ENCODE measurements around the gene ZNF514. TPM values are rescaled to one million over a fixed set of nuclear protein-coding genes. Genes with fewer than 3 reads are reported as not detected.

The ZNF514 gene
- total RNA-seq, 4 donors from 2014 or later = 4.9 to 23.8 (median 6.9) TPM

- Histone ChIP-seq H3K27me3 (no peaks in the 10 kb centered on the region), H3K36me3 (peaks cover 16 to 69% (median 37%) of the 10 kb centered on the region in 3 donors), H3K27ac (no peak overlapping the region), H3K4me3 (no peak overlapping the region), H3K9me3 (peaks cover 0 to 18% (median 9%) of the 10 kb centered on the region in 3 donors), H3K4me1 (no peaks in the 10 kb centered on the region)
- TF ChIP-seq POLR2A (IDR thresholded peaks at IDR 0.05) (no peak), CTCF (IDR thresholded peaks at IDR 0.05) (no peak)
- 94 to 96% methylated on average over 18 of the region's 18 CpGs for WGBS, 2 donors
- no peak for DNase-seq
- intact Hi-C loops (cut with DNase I) = no loop called here
Observed at GRCh38 chr2:95181774-95182173, 22.1 kb upstream of the ZNF514 start.

GRCh38 chr2:95179451-95179850 is 19.8 kb upstream of the ZNF514 start:
- TF ChIP-seq POLR2A (IDR thresholded peaks at IDR 0.05) (no peak), CTCF (IDR thresholded peaks at IDR 0.05) (no peak)
- Histone ChIP-seq H3K9me3 (peaks cover 0 to 18% (median 9%) of the 10 kb centered on the region in 3 donors), H3K4me3 (no peak overlapping the region), H3K4me1 (no peaks in the 10 kb centered on the region), H3K27ac (no peak overlapping the region), H3K27me3 (no peaks in the 10 kb centered on the region), H3K36me3 (peaks cover 16 to 77% (median 37%) of the 10 kb centered on the region in 3 donors)
- intact Hi-C loops (cut with DNase I) = no loop called here
- WGBS, 2 donors = 87 to 92% methylated on average over 7 of the region's 7 CpGs
- DNase-seq = no peak

- 82 to 89% methylated on average over 2 of the region's 2 CpGs for WGBS, 2 donors
- intact Hi-C loops (cut with DNase I) = no loop called here
- no peaks in the 10 kb centered on the region for H3K9me3 ChIP-seq
Observed at GRCh38 chr2:95174031-95174542, 14.4 kb upstream of the ZNF514 start.

GRCh38 chr2:95171902-95172301 is 12.3 kb upstream of the ZNF514 start:
- peaks cover 0 to 8% (median 0%) of the 10 kb centered on the region in 3 donors for H3K36me3 ChIP-seq
- H3K4me3 ChIP-seq = no peak overlapping the region
- TF ChIP-seq POLR2A (IDR thresholded peaks at IDR 0.05) (no peak), CTCF (IDR thresholded peaks at IDR 0.05) (no peak)
- H3K9me3 ChIP-seq = no peaks in the 10 kb centered on the region
- no peaks in the 10 kb centered on the region for H3K27me3 ChIP-seq
- peaks cover 0 to 2% (median 2%) of the 10 kb centered on the region in 3 donors for H3K4me1 ChIP-seq
- 82 to 83% methylated on average over 7 of the region's 7 CpGs for WGBS, 2 donors
- DNase-seq = no peak
- intact Hi-C loops (cut with DNase I) = no loop called here
- H3K27ac ChIP-seq = no peak overlapping the region

More at GRCh38 chr2:95174031-95174542, 14.4 kb upstream of the ZNF514 start:
- Histone ChIP-seq H3K27me3 (no peaks in the 10 kb centered on the region), H3K4me3 (no peak overlapping the region), H3K27ac (no peak overlapping the region), H3K36me3 (peaks cover 0 to 29% (median 10%) of the 10 kb centered on the region in 3 donors), H3K4me1 (no peaks in the 10 kb centered on the region)
- TF ChIP-seq CTCF (IDR thresholded peaks at IDR 0.05) (no peak), POLR2A (IDR thresholded peaks at IDR 0.05) (no peak)
- DNase-seq = no peak

- TF ChIP-seq CTCF (IDR thresholded peaks at IDR 0.05) = no peak
- no peak for TF ChIP-seq POLR2A (IDR thresholded peaks at IDR 0.05)
- 10 to 13% methylated on average over 11 to 15 of the region's 16 CpGs for WGBS, 2 donors
- Histone ChIP-seq H3K27ac (peak overlapping the region; percentile 91 to 96 (median 96)), H3K4me1 (peaks cover 6 to 31% (median 20%) of the 10 kb centered on the region in 3 donors), H3K4me3 (peak overlapping the region; percentile 79 to 96 (median 84)), H3K9me3 (no peaks in the 10 kb centered on the region), H3K36me3 (no peaks in the 10 kb centered on the region), H3K27me3 (no peaks in the 10 kb centered on the region)
- DNase-seq = no peak
- intact Hi-C loops (cut with DNase I) = no loop called here
Observed at GRCh38 chr2:95166065-95166763, 6.6 kb upstream of the ZNF514 start.
